GM12878 (cell line): ENCODE results near the gene TUNAR. TPM values are rescaled to one million over a fixed set of nuclear protein-coding genes. Genes with fewer than 3 reads are reported as not detected.

Source experiments
- ATAC-seq: fragments of 200-7000 bp; cut with Tn5 transposase; 3 replicates; pipeline ENCODE4 v1.9.1; 2020; ENCODE audit warnings: mild to moderate bottlenecking, moderate library complexity
- BruUV-seq: library from RNA; stranded (reverse); fragments of 400-500 nt; replicated peaks from 2 replicates; lab custom pipeline; 2021; lab: Mats Ljungman, UMichigan
- CTCF ChIA-PET: fragments of 300-600 bp; sonication (Branson Sonifier 250); formaldehyde crosslinking; extraction: SDS; loops from one replicate; lab custom pipeline; 2021; ENCODE audit warnings: inconsistent platforms; lab: Yijun Ruan, JAX
- POLR2A ChIA-PET: fragments of 350-600 bp; formaldehyde crosslinking; extraction: SDS; loops from one replicate; lab custom pipeline; 2021; ENCODE audit warnings: inconsistent platforms; lab: Charles Lee
- RAD21 ChIA-PET: fragments of 300-600 bp; sonication (Branson Sonifier 250); formaldehyde crosslinking; loops from one replicate; lab custom pipeline; 2023; ENCODE audit warnings: antibody characterized with exemption; ENCODE audit not compliant: unreplicated experiment; lab: Charles Lee
- SMC1A ChIA-PET: fragments of 300-600 bp; sonication (Branson Sonifier 250); formaldehyde crosslinking; loops from one replicate; lab custom pipeline; 2023; ENCODE audit not compliant: unreplicated experiment, uncharacterized antibody; lab: Charles Lee
- DNase-seq: peaks from one replicate; pipeline ENCODE4 v3.0.0-alpha.2; 2011; ENCODE audit warnings: low read depth, low spot score
- FAIRE-seq: peaks from 3 replicates; lab custom pipeline; 2011; peaks lifted over from hg19 to GRCh38; lab: Jason Lieb, UNC
- H2AFZ ChIP-seq: 2 replicates; pipeline ENCODE4 v1.6.0; 2011; ENCODE audit warnings: low read depth, low read length, control low read depth; ENCODE audit not compliant: control insufficient read depth
- H3K27ac ChIP-seq: 2 replicates; pipeline ENCODE4 v1.5.1; 2011; ENCODE audit warnings: control low read depth; ENCODE audit not compliant: control insufficient read depth, insufficient read depth
- H3K27me3 ChIP-seq, 2 experiments: replicated peaks in 1 of 2; 2 replicates each; pipeline versions ENCODE4 v1.6.0 to v1.6.1; 2011; ENCODE audit warnings: low read length in 1 of 2; ENCODE audit not compliant: control insufficient read depth in 2 of 2, insufficient read depth in 2 of 2
- H3K36me3 ChIP-seq, 2 experiments: 2 replicates each; pipeline ENCODE4 v1.5.1; 2011; ENCODE audit warnings: low read length in 1 of 2; ENCODE audit not compliant: control insufficient read depth in 2 of 2, insufficient read depth in 2 of 2
- H3K4me1 ChIP-seq: 2 replicates; pipeline ENCODE4 v1.6.1; 2011; ENCODE audit warnings: mild to moderate bottlenecking, low read length, moderate library complexity, mixed read lengths; ENCODE audit not compliant: control insufficient read depth, insufficient read depth
- H3K4me2 ChIP-seq: 2 replicates; pipeline ENCODE4 v1.6.0; 2011; ENCODE audit warnings: control low read depth; ENCODE audit not compliant: control insufficient read depth, insufficient read depth
- H3K4me3 ChIP-seq: fragments of 200-600 bp; sonication (generic); 2 replicates; pipeline ENCODE4 v1.5.1; 2016
- H3K79me2 ChIP-seq: 2 replicates; pipeline ENCODE4 v1.6.0; 2011; ENCODE audit warnings: low read length; ENCODE audit not compliant: control insufficient read depth, insufficient read depth
- H3K9ac ChIP-seq: 2 replicates; pipeline ENCODE4 v1.8.0; 2011; ENCODE audit warnings: low read length, control low read depth, mixed read lengths; ENCODE audit not compliant: control insufficient read depth, insufficient read depth
- H3K9me3 ChIP-seq: replicated peaks from 3 replicates; pipeline ENCODE4 v1.5.1; 2011; ENCODE audit warnings: mild to moderate bottlenecking, low read length; ENCODE audit not compliant: control insufficient read depth, insufficient read depth
- H4K20me1 ChIP-seq: 2 replicates; pipeline ENCODE4 v1.6.0; 2011; ENCODE audit not compliant: control insufficient read depth, insufficient read depth
- CTCF ChIP-seq, 3 experiments: IDR thresholded peaks in 2 of 3; conservative IDR thresholded peaks in 1 of 3; 2 replicates each; pipeline ENCODE4 v1.5.1; 2011; ENCODE audit warnings: low read depth in 3 of 3, low read length in 3 of 3, mild to moderate bottlenecking in 3 of 3, control low read depth in 2 of 3, moderate library complexity in 2 of 3, inconsistent platforms in 1 of 3, mixed read lengths in 1 of 3; ENCODE audit not compliant: control insufficient read depth in 2 of 3, insufficient read depth in 1 of 3; ENCODE audit errors: extremely low read depth in 1 of 3
- EZH2 ChIP-seq: IDR thresholded peaks from 2 replicates; pipeline ENCODE4 v1.6.1; 2012; ENCODE audit warnings: low read depth, mild to moderate bottlenecking, control low read depth, inconsistent platforms, low read length, borderline replicate concordance; ENCODE audit not compliant: control insufficient read depth
- MYC ChIP-seq: IDR thresholded peaks from 2 replicates; pipeline ENCODE4 v1.6.1; 2011; ENCODE audit warnings: mild to moderate bottlenecking, low read length, moderate library complexity, inconsistent platforms; ENCODE audit not compliant: insufficient read depth, insufficient replicate concordance, insufficient read length, severe bottlenecking
- NFIC ChIP-seq: IDR thresholded peaks from 2 replicates; pipeline ENCODE4 v1.6.1; 2012; ENCODE audit warnings: low read depth, mild to moderate bottlenecking, inconsistent platforms, low read length, moderate library complexity
- NFXL1 ChIP-seq: fragments of 450-650 bp; IDR thresholded peaks from 2 replicates; pipeline ENCODE4 v1.6.1; 2017; ENCODE audit warnings: antibody characterized with exemption, mild to moderate bottlenecking, borderline replicate concordance
- NFYB ChIP-seq: IDR thresholded peaks from 2 replicates; pipeline ENCODE4 v1.6.1; 2011; ENCODE audit warnings: low read depth, mild to moderate bottlenecking, low read length, improper control_type of control experiment, moderate library complexity; ENCODE audit not compliant: insufficient read depth
- RAD21 ChIP-seq: IDR thresholded peaks from 2 replicates; pipeline ENCODE4 v1.6.1; 2011; ENCODE audit warnings: mild to moderate bottlenecking, low read depth, low read length, moderate library complexity; ENCODE audit not compliant: insufficient read depth
- SREBF2 ChIP-seq: IDR thresholded peaks from 2 replicates; pipeline ENCODE4 v1.6.1; 2012; ENCODE audit warnings: mild to moderate bottlenecking, low read length
- USF1 ChIP-seq: IDR thresholded peaks from 2 replicates; pipeline ENCODE4 v1.6.1; 2011; ENCODE audit warnings: borderline replicate concordance, low read depth, mild to moderate bottlenecking, moderate library complexity, mixed read lengths, low read length; ENCODE audit not compliant: insufficient read depth; ENCODE audit errors: extremely low read length
- WGBS: methylation state at CpG from one replicate; pipeline ENCODE4 v1.1.6; 2016; ENCODE audit warnings: low lambda C conversion rate; ENCODE audit not compliant: insufficient replicate concordance, insufficient coverage; ENCODE audit errors: missing lambda C conversion rate; 5-methylcytosine and 5-hydroxymethylcytosine counted together
- in situ Hi-C: fragments of 300-500 bp; cut with MboI; formaldehyde crosslinking; loops from 9 replicates; pipeline ENCODE4 v1.14.3; 2018; ENCODE audit warnings: mixed read lengths
- intact Hi-C: fragments of 100-400 bp; cut with micrococcal nuclease; formaldehyde crosslinking; loops from one replicate; pipeline ENCODE4 v1.14.2; 2022; ENCODE audit not compliant: unreplicated experiment
- polyA plus RNA-seq, 11 experiments: library from polyadenylated mRNA; depleted of rRNA in 4 of 11; unstranded in 6 of 11; stranded (reverse) in 5 of 11; fragments of >200 nt; fragmentation: Nextera tagmentation in 4 of 11; fragmentation: Illumina TruSeq in 1 of 11; extraction: Ambion mirVana in 4 of 11; extraction: Trizol in 1 of 11; gene quantifications; 1 replicate in 1 of 11; 2 replicates in 10 of 11; pipeline versions ENCODE4 v1.2.1 to v1.2.3, GENCODE V29; 2011 to 2016; ENCODE audit warnings: inconsistent platforms in 2 of 11, missing spikeins in 2 of 11, low read depth in 1 of 11
- total RNA-seq, 4 experiments: library from RNA; depleted of rRNA in 3 of 4; stranded (reverse); fragments of >200 nt in 3 of 4; fragmentation: Illumina TruSeq in 1 of 4; extraction: Trizol in 1 of 4; gene quantifications; 2 replicates each; pipeline versions ENCODE4 v1.2.1 to v1.2.3, GENCODE V29; 2013 to 2021

The TUNAR gene
- total and polyA plus RNA-seq, 10 of the 15 experiments (the other 5 are each of a cell fraction or from before 2014, with no cell fraction given) = 0.02 TPM; not detected in 9

- Histone ChIP-seq H3K79me2 (no peaks in the 10 kb centered on the region), H3K4me2 (no peak overlapping the region), H3K27ac (no peak overlapping the region), H3K4me1 (no peaks in the 10 kb centered on the region), H4K20me1 (no peaks in the 10 kb centered on the region), H3K9ac (no peak overlapping the region), H3K27me3 (peaks cover 0 to 8% of the 10 kb centered on the region in 2 experiments), H2AFZ (no peak overlapping the region), H3K4me3 (no peak overlapping the region), H3K9me3 (no peaks in the 10 kb centered on the region), H3K36me3 (no peaks in the 10 kb centered on the region)
- DNase-seq (no peak), ATAC-seq (no peak), FAIRE-seq (no peak)
- ChIA-PET SMC1A (no interaction called here), RAD21 (interaction anchor here (0.6 kb wide), 1 partner anchor 157 kb away, joined by 3 read pairs; no protein-coding TSS in a partner anchor), CTCF (interaction anchor here (0.9 to 1.3 kb wide), 3 partner anchors 16 to 236 kb away, joined by 3 read pairs; no protein-coding TSS in a partner anchor), POLR2A (no interaction called here)
- BruUV-seq = no TSS peak
- 11% methylated on average over 3 of the region's 3 CpGs for WGBS
- intact Hi-C loops (no loop called here), in situ Hi-C loops (no loop called here)
- TF ChIP-seq NFIC (no peak), NFXL1 (no peak), NFYB (no peak)
Observed at GRCh38 chr14:95849761-95850160, 26.9 kb upstream of the TUNAR start.

- H3K79me2 ChIP-seq = no peaks in the 10 kb centered on the region
- no peaks in the 10 kb centered on the region for H3K9me3 ChIP-seq
- ChIA-PET RAD21 (interaction anchor here (0.6 kb wide), 1 partner anchor 158 kb away, joined by 3 read pairs; no protein-coding TSS in a partner anchor), POLR2A (no interaction called here)
- no TSS peak for BruUV-seq
- ATAC-seq = no peak
- no peak for DNase-seq
- H3K4me2 ChIP-seq = no peak overlapping the region
- 25% methylated on average over 4 of the region's 4 CpGs for WGBS
- H3K4me3 ChIP-seq = no peak overlapping the region
- no peak overlapping the region for H3K27ac ChIP-seq
- H3K4me1 ChIP-seq = no peaks in the 10 kb centered on the region
- in situ Hi-C loops = no loop called here
- TF ChIP-seq EZH2 = no peak
- TF ChIP-seq MYC = no peak
- no peak for TF ChIP-seq SREBF2
- TF ChIP-seq RAD21 = 0 out of 2 replicates have a peak, but pooled peaks have one; percentile 5
- 0 out of 6 replicates have a peak, but pooled peaks of 1 of the 3 experiments have one; percentile 2 for TF ChIP-seq CTCF (IDR thresholded peaks at IDR 0.05 in 2 of 3, conservative IDR thresholded peaks at IDR 0.05 in 1 of 3; ENCODE audit: control insufficient read depth in 2 of 3, extremely low read depth in 1 of 3, insufficient read depth in 1 of 3, low read depth in 3 of 3, low read length in 3 of 3)
- TF ChIP-seq NFYB = no peak
- no peak for TF ChIP-seq USF1
- TF ChIP-seq, all 136 proteins: peak for 2
- ChIA-PET CTCF (interaction anchor here (0.9 to 1.3 kb wide), 3 partner anchors 15 to 237 kb away, joined by 3 read pairs; no protein-coding TSS in a partner anchor), SMC1A (no interaction called here)
- no peaks in the 10 kb centered on the region for H4K20me1 ChIP-seq
- no peak overlapping the region for H2AFZ ChIP-seq
- no peak for FAIRE-seq
- intact Hi-C loops = no loop called here
- no peak overlapping the region for H3K9ac ChIP-seq
- no peaks in the 10 kb centered on the region for H3K36me3 ChIP-seq
- H3K27me3 ChIP-seq = peaks cover 0 to 7% of the 10 kb centered on the region in 2 experiments
Observed at GRCh38 chr14:95850429-95850828, 26.2 kb upstream of the TUNAR start.
